GM12878 (cell line): ENCODE results near the gene EIF5. TPM values are rescaled to one million over a fixed set of nuclear protein-coding genes. Genes with fewer than 3 reads are reported as not detected.
A peak's percentile ranks its signal among the peaks of the same experiment; 100 is the strongest.

ENCODE experiments used
- CHD1 ChIP-seq: IDR thresholded peaks from 2 replicates; pipeline ENCODE4 v1.6.1; 2012; ENCODE audit warnings: low read depth, low read length, improper control_type of control experiment
- CREB1 ChIP-seq: IDR thresholded peaks from 2 replicates; pipeline ENCODE4 v1.6.1; 2012; ENCODE audit warnings: low read depth, mild to moderate bottlenecking, inconsistent platforms
- FOXM1 ChIP-seq: IDR thresholded peaks from 2 replicates; pipeline ENCODE4 v1.6.1; 2012; ENCODE audit warnings: low read depth, mild to moderate bottlenecking, inconsistent platforms, low read length, moderate library complexity
- HCFC1 ChIP-seq: fragments of 150-350 bp; IDR thresholded peaks from 2 replicates; pipeline ENCODE4 v1.6.1; 2014; ENCODE audit warnings: low read length
- HDGF ChIP-seq: fragments of 450-650 bp; IDR thresholded peaks from 2 replicates; pipeline ENCODE4 v1.6.1; 2016; ENCODE audit warnings: antibody characterized with exemption
- IRF3 ChIP-seq: fragments of 450-650 bp; IDR thresholded peaks from 2 replicates; pipeline ENCODE4 v1.6.1; 2014; ENCODE audit warnings: mild to moderate bottlenecking
- JUNB ChIP-seq: IDR thresholded peaks from 2 replicates; pipeline ENCODE4 v1.6.1; 2016; ENCODE audit warnings: antibody characterized with exemption, mild to moderate bottlenecking
- NBN ChIP-seq: fragments of 450-650 bp; IDR thresholded peaks from 2 replicates; pipeline ENCODE4 v1.6.1; 2016
- NFXL1 ChIP-seq: fragments of 450-650 bp; IDR thresholded peaks from 2 replicates; pipeline ENCODE4 v1.6.1; 2017; ENCODE audit warnings: antibody characterized with exemption, mild to moderate bottlenecking, borderline replicate concordance
- PBX3 ChIP-seq: IDR thresholded peaks from 2 replicates; pipeline ENCODE4 v1.6.1; 2011; ENCODE audit warnings: mild to moderate bottlenecking, low read depth, low read length, moderate library complexity; ENCODE audit not compliant: insufficient replicate concordance
- RAD51 ChIP-seq: fragments of 450-650 bp; IDR thresholded peaks from 2 replicates; pipeline ENCODE4 v1.6.1; 2016; ENCODE audit warnings: moderate library complexity, mild to moderate bottlenecking, inconsistent platforms
- RB1 ChIP-seq: fragments of 450-650 bp; formaldehyde crosslinking; IDR thresholded peaks from 2 replicates; pipeline ENCODE4 v1.6.1; 2017; ENCODE audit warnings: mild to moderate bottlenecking, borderline replicate concordance
- polyA plus RNA-seq, 11 experiments: library from polyadenylated mRNA; depleted of rRNA in 4 of 11; unstranded in 6 of 11; stranded (reverse) in 5 of 11; fragments of >200 nt; fragmentation: Nextera tagmentation in 4 of 11; fragmentation: Illumina TruSeq in 1 of 11; extraction: Ambion mirVana in 4 of 11; extraction: Trizol in 1 of 11; gene quantifications; 1 replicate in 1 of 11; 2 replicates in 10 of 11; pipeline versions ENCODE4 v1.2.1 to v1.2.3, GENCODE V29; 2011 to 2016; ENCODE audit warnings: inconsistent platforms in 2 of 11, missing spikeins in 2 of 11, low read depth in 1 of 11
- total RNA-seq, 4 experiments: library from RNA; depleted of rRNA in 3 of 4; stranded (reverse); fragments of >200 nt in 3 of 4; fragmentation: Illumina TruSeq in 1 of 4; extraction: Trizol in 1 of 4; gene quantifications; 2 replicates each; pipeline versions ENCODE4 v1.2.1 to v1.2.3, GENCODE V29; 2013 to 2021
- TF ChIP-seq, protein P1 (sequence below): fragments of 450-650 bp; IDR thresholded peaks from 2 replicates; pipeline ENCODE4 v1.6.1; 2017; ENCODE audit warnings: antibody characterized with exemption, mild to moderate bottlenecking, moderate library complexity
- TF ChIP-seq, protein P2 (sequence below): fragments of 450-650 bp; conservative IDR thresholded peaks from 2 replicates; pipeline ENCODE4 v1.6.1; 2017; ENCODE audit warnings: mild to moderate bottlenecking, moderate library complexity
- TF ChIP-seq, protein P3 (sequence below): fragments of 450-650 bp; IDR thresholded peaks from 2 replicates; pipeline ENCODE4 v1.6.1; 2017; ENCODE audit warnings: mild to moderate bottlenecking

The EIF5 gene
- total and polyA plus RNA-seq, 10 of the 15 experiments (the other 5 are each of a cell fraction or from before 2014, with no cell fraction given) = 51.2 to 360 (median 115) TPM

GRCh38 chr14:103292426-103293374 lies 41.3 kb upstream of the EIF5 start (continued):
- TF ChIP-seq CHD1 (no peak), RAD51 (no peak), PBX3 (no peak), RB1 (peak; percentile 62; the same call in 1 of the 2 replicates), NBN (no peak), NFXL1 (no peak), CREB1 (0 out of 2 replicates have a peak, but pooled peaks have one; percentile 26), HDGF (no peak), JUNB (no peak), IRF3 (no peak), HCFC1 (no peak), FOXM1 (no peak)
- TF ChIP-seq, protein P1, sequence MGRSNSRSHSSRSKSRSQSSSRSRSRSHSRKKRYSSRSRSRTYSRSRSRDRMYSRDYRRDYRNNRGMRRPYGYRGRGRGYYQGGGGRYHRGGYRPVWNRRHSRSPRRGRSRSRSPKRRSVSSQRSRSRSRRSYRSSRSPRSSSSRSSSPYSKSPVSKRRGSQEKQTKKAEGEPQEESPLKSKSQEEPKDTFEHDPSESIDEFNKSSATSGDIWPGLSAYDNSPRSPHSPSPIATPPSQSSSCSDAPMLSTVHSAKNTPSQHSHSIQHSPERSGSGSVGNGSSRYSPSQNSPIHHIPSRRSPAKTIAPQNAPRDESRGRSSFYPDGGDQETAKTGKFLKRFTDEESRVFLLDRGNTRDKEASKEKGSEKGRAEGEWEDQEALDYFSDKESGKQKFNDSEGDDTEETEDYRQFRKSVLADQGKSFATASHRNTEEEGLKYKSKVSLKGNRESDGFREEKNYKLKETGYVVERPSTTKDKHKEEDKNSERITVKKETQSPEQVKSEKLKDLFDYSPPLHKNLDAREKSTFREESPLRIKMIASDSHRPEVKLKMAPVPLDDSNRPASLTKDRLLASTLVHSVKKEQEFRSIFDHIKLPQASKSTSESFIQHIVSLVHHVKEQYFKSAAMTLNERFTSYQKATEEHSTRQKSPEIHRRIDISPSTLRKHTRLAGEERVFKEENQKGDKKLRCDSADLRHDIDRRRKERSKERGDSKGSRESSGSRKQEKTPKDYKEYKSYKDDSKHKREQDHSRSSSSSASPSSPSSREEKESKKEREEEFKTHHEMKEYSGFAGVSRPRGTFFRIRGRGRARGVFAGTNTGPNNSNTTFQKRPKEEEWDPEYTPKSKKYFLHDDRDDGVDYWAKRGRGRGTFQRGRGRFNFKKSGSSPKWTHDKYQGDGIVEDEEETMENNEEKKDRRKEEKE = no peak
- TF ChIP-seq, protein P2, sequence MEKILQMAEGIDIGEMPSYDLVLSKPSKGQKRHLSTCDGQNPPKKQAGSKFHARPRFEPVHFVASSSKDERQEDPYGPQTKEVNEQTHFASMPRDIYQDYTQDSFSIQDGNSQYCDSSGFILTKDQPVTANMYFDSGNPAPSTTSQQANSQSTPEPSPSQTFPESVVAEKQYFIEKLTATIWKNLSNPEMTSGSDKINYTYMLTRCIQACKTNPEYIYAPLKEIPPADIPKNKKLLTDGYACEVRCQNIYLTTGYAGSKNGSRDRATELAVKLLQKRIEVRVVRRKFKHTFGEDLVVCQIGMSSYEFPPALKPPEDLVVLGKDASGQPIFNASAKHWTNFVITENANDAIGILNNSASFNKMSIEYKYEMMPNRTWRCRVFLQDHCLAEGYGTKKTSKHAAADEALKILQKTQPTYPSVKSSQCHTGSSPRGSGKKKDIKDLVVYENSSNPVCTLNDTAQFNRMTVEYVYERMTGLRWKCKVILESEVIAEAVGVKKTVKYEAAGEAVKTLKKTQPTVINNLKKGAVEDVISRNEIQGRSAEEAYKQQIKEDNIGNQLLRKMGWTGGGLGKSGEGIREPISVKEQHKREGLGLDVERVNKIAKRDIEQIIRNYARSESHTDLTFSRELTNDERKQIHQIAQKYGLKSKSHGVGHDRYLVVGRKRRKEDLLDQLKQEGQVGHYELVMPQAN = no peak
- TF ChIP-seq, protein P3, sequence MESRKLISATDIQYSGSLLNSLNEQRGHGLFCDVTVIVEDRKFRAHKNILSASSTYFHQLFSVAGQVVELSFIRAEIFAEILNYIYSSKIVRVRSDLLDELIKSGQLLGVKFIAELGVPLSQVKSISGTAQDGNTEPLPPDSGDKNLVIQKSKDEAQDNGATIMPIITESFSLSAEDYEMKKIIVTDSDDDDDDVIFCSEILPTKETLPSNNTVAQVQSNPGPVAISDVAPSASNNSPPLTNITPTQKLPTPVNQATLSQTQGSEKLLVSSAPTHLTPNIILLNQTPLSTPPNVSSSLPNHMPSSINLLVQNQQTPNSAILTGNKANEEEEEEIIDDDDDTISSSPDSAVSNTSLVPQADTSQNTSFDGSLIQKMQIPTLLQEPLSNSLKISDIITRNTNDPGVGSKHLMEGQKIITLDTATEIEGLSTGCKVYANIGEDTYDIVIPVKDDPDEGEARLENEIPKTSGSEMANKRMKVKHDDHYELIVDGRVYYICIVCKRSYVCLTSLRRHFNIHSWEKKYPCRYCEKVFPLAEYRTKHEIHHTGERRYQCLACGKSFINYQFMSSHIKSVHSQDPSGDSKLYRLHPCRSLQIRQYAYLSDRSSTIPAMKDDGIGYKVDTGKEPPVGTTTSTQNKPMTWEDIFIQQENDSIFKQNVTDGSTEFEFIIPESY = no peak
- TF ChIP-seq, all 136 proteins: peak for 23
